Glomerular visceral epithelial cell (primary cell): ENCODE measurements around the gene AQP6.
"Not testable (repeated sequence)": the region's sequence is repeated elsewhere in the genome, so short reads cannot be mapped to it uniquely, and the experiment has no call there.

Experiments used
- DNase-seq: peaks from one replicate; pipeline ENCODE4 v3.0.0-alpha.2; 2016; ENCODE audit errors: extremely low spot score

The AQP6 gene

GRCh38 chr12:49969651-49970429 is 2.9 kb upstream of the AQP6 start:
- DNase-seq: no peak

- no peak for DNase-seq
Observed at GRCh38 chr12:49970658-49971057, 2.1 kb upstream of the AQP6 start.

GRCh38 chr12:49971141-49971540 is 1.6 kb upstream of the AQP6 start:
- DNase-seq: no peak

- no peak for DNase-seq
Observed at GRCh38 chr12:49972129-49972528, 618 bp upstream of the AQP6 start.

GRCh38 chr12:49973361-49973830 is 649 bp downstream of the AQP6 start:
- DNase-seq: no peak

GRCh38 chr12:49974231-49974675 is 1.5 kb downstream of the AQP6 start:
- peak; percentile 38 for DNase-seq

- DNase-seq: no peak
Observed at GRCh38 chr12:49974677-49975317, 2.0 kb downstream of the AQP6 start.

GRCh38 chr12:49975318-49975761 is 2.6 kb downstream of the AQP6 start:
- no peak for DNase-seq

- no peak for DNase-seq
Observed at GRCh38 chr12:49976557-49976956, 3.8 kb downstream of the AQP6 start.

- DNase-seq: no peak
Observed at GRCh38 chr12:49978125-49978524, 5.4 kb downstream of the AQP6 start.

GRCh38 chr12:49979016-49979586 is 6.4 kb downstream of the AQP6 start:
- DNase-seq: no peak

- no peak for DNase-seq
Observed at GRCh38 chr12:49979791-49980190, 7.0 kb downstream of the AQP6 start.

- no peak for DNase-seq
Observed at GRCh38 chr12:49980501-49981349, 8.0 kb downstream of the AQP6 start.

GRCh38 chr12:49982246-49983087 is 9.7 kb downstream of the AQP6 start:
- DNase-seq: peak; percentile 24

- DNase-seq: peak; percentile 85
Observed at GRCh38 chr12:49983892-49984291, 11.1 kb downstream of the AQP6 start.

- no peak for DNase-seq
Observed at GRCh38 chr12:49984476-49985359, 12.0 kb downstream of the AQP6 start.

GRCh38 chr12:49985981-49986380 is 13.2 kb downstream of the AQP6 start:
- DNase-seq: peak; percentile 40

- DNase-seq: not testable (repeated sequence)
Observed at GRCh38 chr12:49986476-49986875, 13.7 kb downstream of the AQP6 start.

GRCh38 chr12:49987625-49988303 is 15.0 kb downstream of the AQP6 start:
- DNase-seq: no peak
